CD14-positive monocyte (primary cell): ENCODE measurements around the gene RFC3. TPM values are rescaled to one million over a fixed set of nuclear protein-coding genes. Genes with fewer than 3 reads are reported as not detected.

Experiments used
- DNase-seq, 3 donors: peaks; one replicate each; pipeline ENCODE4 v3.0.0-alpha.2; 2011 to 2022
- H2AFZ ChIP-seq: 2 replicates; pipeline ENCODE4 v1.6.0; 2012; ENCODE audit warnings: mild to moderate bottlenecking, low read depth, low read length, inconsistent platforms; ENCODE audit not compliant: insufficient read depth, poor library complexity, severe bottlenecking
- H3K27ac ChIP-seq, 2 donors: 1 replicate in 1 of 2; 2 replicates in 1 of 2; pipeline ENCODE4 v1.5.1; 2012 to 2013; ENCODE audit warnings: low read length in 2 of 2, control low read depth in 1 of 2, inconsistent platforms in 1 of 2, low read depth in 1 of 2, mild to moderate bottlenecking in 1 of 2
- H3K27me3 ChIP-seq, 2 donors: one replicate each; pipeline versions ENCODE4 v1.6.0 to v1.6.1; 2011 to 2013; ENCODE audit warnings: low read length in 2 of 2; ENCODE audit not compliant: control insufficient read depth in 2 of 2, insufficient read depth in 2 of 2
- H3K36me3 ChIP-seq, 2 donors: replicated peaks in 1 of 2; 1 replicate in 1 of 2; 2 replicates in 1 of 2; pipeline versions ENCODE4 v1.5.1 to v1.6.1; 2012 to 2013; ENCODE audit warnings: low read length in 2 of 2, control low read depth in 1 of 2, inconsistent platforms in 1 of 2, mild to moderate bottlenecking in 1 of 2; ENCODE audit not compliant: insufficient read depth in 2 of 2, control insufficient read depth in 1 of 2
- H3K4me1 ChIP-seq, 2 donors: 1 replicate in 1 of 2; 2 replicates in 1 of 2; pipeline versions ENCODE4 v1.5.1 to v1.6.1; 2012 to 2013; ENCODE audit warnings: low read length in 2 of 2, control low read depth in 1 of 2, inconsistent platforms in 1 of 2, mild to moderate bottlenecking in 1 of 2, moderate library complexity in 1 of 2; ENCODE audit not compliant: insufficient read depth in 2 of 2, control insufficient read depth in 1 of 2
- H3K4me2 ChIP-seq: replicated peaks from 2 replicates; pipeline ENCODE3; 2012; ENCODE audit warnings: low read length, moderate library complexity, mild to moderate bottlenecking; ENCODE audit not compliant: poor library complexity, severe bottlenecking; ENCODE audit errors: extremely low read depth
- H3K4me3 ChIP-seq, 3 experiments: fragments of 200-600 bp in 1 of 3; sonication (generic) in 1 of 3; replicated peaks in 1 of 3; 1 replicate in 2 of 3; 2 replicates in 1 of 3; pipeline ENCODE4 v1.5.1; 2011 to 2013; ENCODE audit warnings: low read length in 3 of 3, mild to moderate bottlenecking in 3 of 3, control low read depth in 2 of 3, low read depth in 2 of 3, inconsistent platforms in 1 of 3, moderate library complexity in 1 of 3
- H3K79me2 ChIP-seq: 2 replicates; pipeline ENCODE4 v1.6.0; 2012; ENCODE audit warnings: mild to moderate bottlenecking, control low read depth, inconsistent platforms, low read length, moderate library complexity; ENCODE audit not compliant: insufficient read depth
- H3K9ac ChIP-seq: 2 replicates; pipeline ENCODE4 v1.6.0; 2017; ENCODE audit warnings: low read length, mild to moderate bottlenecking; ENCODE audit not compliant: insufficient read depth, poor library complexity, severe bottlenecking
- H3K9me3 ChIP-seq, 2 donors: replicated peaks in 1 of 2; 1 replicate in 1 of 2; 2 replicates in 1 of 2; pipeline versions ENCODE4 v1.5.1 to v1.6.1; 2012 to 2013; ENCODE audit warnings: low read length in 2 of 2, control low read depth in 1 of 2; ENCODE audit not compliant: control insufficient read depth in 1 of 2, insufficient read depth in 1 of 2
- H4K20me1 ChIP-seq: 2 replicates; pipeline ENCODE4 v1.6.0; 2012; ENCODE audit warnings: mild to moderate bottlenecking, low read length, control low read depth, moderate library complexity; ENCODE audit not compliant: insufficient read depth
- H3K27ac Mint-ChIP-seq, 7 donors: one replicate each; pipeline ENCODE4 v1.8.0; 2020; ENCODE audit warnings: mild to moderate bottlenecking in 7 of 7, mixed read lengths in 7 of 7, moderate library complexity in 6 of 7, inconsistent platforms in 2 of 7
- H3K27me3 Mint-ChIP-seq, 3 donors: one replicate each; pipeline ENCODE4 v1.8.0; 2021 to 2022; ENCODE audit warnings: low read depth in 3 of 3, mild to moderate bottlenecking in 3 of 3, mixed read lengths in 3 of 3, moderate library complexity in 3 of 3, inconsistent platforms in 1 of 3
- H3K36me3 Mint-ChIP-seq, 2 donors: one replicate each; pipeline ENCODE4 v1.8.0; 2020; ENCODE audit warnings: mixed read lengths in 2 of 2, inconsistent platforms in 1 of 2, mild to moderate bottlenecking in 1 of 2
- H3K4me1 Mint-ChIP-seq: one replicate; pipeline ENCODE4 v1.8.0; 2020; ENCODE audit warnings: mild to moderate bottlenecking, mixed read lengths
- H3K4me3 Mint-ChIP-seq, 2 donors: one replicate each; pipeline ENCODE4 v1.8.0; 2020; ENCODE audit warnings: mild to moderate bottlenecking in 2 of 2, mixed read lengths in 2 of 2, moderate library complexity in 1 of 2
- H3K9me3 Mint-ChIP-seq, 7 donors: one replicate each; pipeline ENCODE4 v1.8.0; 2020 to 2022; ENCODE audit warnings: mixed read lengths in 7 of 7, mild to moderate bottlenecking in 6 of 7, moderate library complexity in 6 of 7, inconsistent platforms in 2 of 7
- CTCF ChIP-seq: fragments of 200-600 bp; IDR thresholded peaks from one replicate; pipeline ENCODE4 v1.8.0; 2022; ENCODE audit warnings: antibody characterized with exemption, mild to moderate bottlenecking
- WGBS: methylation state at CpG from one replicate; pipeline ENCODE4 v1.1.5; 2013; ENCODE audit warnings: missing lambda C conversion rate; ENCODE audit not compliant: insufficient coverage; 5-methylcytosine and 5-hydroxymethylcytosine counted together
- intact Hi-C, 2 donors: fragments of 100-400 bp; cut with micrococcal nuclease; formaldehyde crosslinking; loops; one replicate each; pipeline versions ENCODE4 v1.15.0 to v1.15.1; 2023
- polyA plus RNA-seq, 3 donors: library from polyadenylated mRNA; depleted of rRNA in 1 of 3; unstranded in 2 of 3; stranded (reverse) in 1 of 3; fragments of 300-500 nt in 2 of 3; fragments of >200 nt in 1 of 3; fragmentation: Illumina TruSeq in 2 of 3; gene quantifications; 1 replicate in 2 of 3; 2 replicates in 1 of 3; pipeline ENCODE4 v1.2.3, GENCODE V29; 2012 to 2021

Gene RFC3
- polyA plus RNA-seq, 3 donors = 2.5 to 5.3 (median 4.1) TPM

DNA sequence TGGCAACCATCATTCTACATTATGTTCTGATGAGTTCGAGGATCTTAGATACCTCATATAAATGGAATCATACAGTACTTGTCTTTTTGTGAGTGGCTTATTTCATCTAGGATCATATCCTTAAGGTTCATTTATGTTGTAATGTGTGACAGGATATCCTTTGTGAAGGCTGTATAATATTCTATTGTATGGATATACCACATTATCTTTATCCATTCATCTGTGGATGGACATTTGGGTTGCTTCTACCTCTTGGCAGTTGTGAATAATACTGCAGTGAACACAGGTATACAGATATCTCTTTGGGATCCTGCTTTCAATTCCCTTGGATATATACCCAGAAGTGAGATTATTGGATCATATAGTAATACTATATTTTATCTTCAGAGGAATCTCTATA, 33.2 kb upstream of the RFC3 start:
- Histone ChIP-seq H3K4me3 (no peak overlapping the region), H3K27ac (no peak overlapping the region), H3K4me1 (peaks cover 10 to 15% of the 10 kb centered on the region in 2 donors), H3K36me3 (no peaks in the 10 kb centered on the region), H2AFZ (no peak overlapping the region), H3K9me3 (peaks cover 0 to 4% of the 10 kb centered on the region in 2 donors), H3K79me2 (no peaks in the 10 kb centered on the region), H3K27me3 (no peaks in the 10 kb centered on the region), H3K4me2 (no peak overlapping the region), H4K20me1 (no peaks in the 10 kb centered on the region), H3K9ac (no peak overlapping the region)
- Mint-ChIP-seq H3K9me3 (peaks cover 6 to 12% (median 9%) of the 10 kb centered on the region in 7 donors), H3K36me3 (peaks cover 0 to 4% of the 10 kb centered on the region in 2 donors), H3K27ac (no peak overlapping the region), H3K4me1 (peaks cover 13% of the 10 kb centered on the region), H3K4me3 (no peak overlapping the region), H3K27me3 (peaks cover 1 to 3% (median 2%) of the 10 kb centered on the region in 3 donors)
- WGBS = no CpG with 5 or more reads among the region's 1 CpG
- intact Hi-C loops = no loop called here
- TF ChIP-seq CTCF = no peak
- DNase-seq = no peak

DNA sequence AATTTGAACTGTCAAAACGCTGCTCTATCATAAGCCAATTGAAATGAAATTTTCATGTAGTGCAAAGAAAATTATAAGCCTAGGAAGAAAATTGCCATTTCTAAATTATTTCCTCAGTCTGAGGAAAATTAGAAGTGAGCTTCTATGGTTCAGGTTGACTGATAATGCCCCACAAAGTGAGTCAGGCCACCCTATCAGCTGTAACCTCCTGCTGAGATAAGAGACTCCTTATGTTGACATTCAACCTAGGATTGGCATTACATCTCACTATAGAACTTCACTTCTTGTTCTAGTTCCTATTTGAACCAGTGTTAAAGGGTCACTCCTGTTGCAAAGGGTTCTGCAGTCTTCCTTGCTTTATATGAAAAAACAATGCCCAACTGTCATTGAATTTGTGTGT, 32.6 kb upstream of the RFC3 start:
- no peaks in the 10 kb centered on the region for H3K27me3 ChIP-seq
- intact Hi-C loops = no loop called here
- H3K27me3 Mint-ChIP-seq = peaks cover 1 to 3% (median 2%) of the 10 kb centered on the region in 3 donors
- H3K9me3 ChIP-seq = peaks cover 0 to 4% of the 10 kb centered on the region in 2 donors
- no peaks in the 10 kb centered on the region for H3K79me2 ChIP-seq
- no peak overlapping the region for H3K4me3 Mint-ChIP-seq
- peaks cover 5 to 11% (median 9%) of the 10 kb centered on the region in 7 donors for H3K9me3 Mint-ChIP-seq
- no peak overlapping the region for H3K9ac ChIP-seq
- no peaks in the 10 kb centered on the region for H3K36me3 ChIP-seq
- no peak for DNase-seq
- no CpG with 5 or more reads among the region's 1 CpG for WGBS
- H2AFZ ChIP-seq = no peak overlapping the region
- H3K27ac ChIP-seq = no peak overlapping the region
- H3K4me1 ChIP-seq = peaks cover 10 to 15% of the 10 kb centered on the region in 2 donors
- TF ChIP-seq CTCF = no peak
- H4K20me1 ChIP-seq = no peaks in the 10 kb centered on the region
- H3K4me2 ChIP-seq = no peak overlapping the region
- no peak overlapping the region for H3K27ac Mint-ChIP-seq
- peaks cover 13% of the 10 kb centered on the region for H3K4me1 Mint-ChIP-seq
- peaks cover 0 to 4% of the 10 kb centered on the region in 2 donors for H3K36me3 Mint-ChIP-seq
- H3K4me3 ChIP-seq = no peak overlapping the region
